GM18868 (cell line): ENCODE results near the gene PAIP2.
"Not testable (repeated sequence)": the region's sequence is repeated elsewhere in the genome, so short reads cannot be mapped to it uniquely, and the experiment has no call there.

Experiments used
- ATAC-seq: cut with Tn5 transposase; IDR thresholded peaks from one replicate; pipeline ENCODE4 v1.9.1; 2021; ENCODE audit warnings: mild to moderate bottlenecking, moderate library complexity; ENCODE audit not compliant: unreplicated experiment

PAIP2 gene

GRCh38 chr5:139377226-139377625 lies 35.6 kb downstream of the PAIP2 start:
- no peak for ATAC-seq

DNA sequence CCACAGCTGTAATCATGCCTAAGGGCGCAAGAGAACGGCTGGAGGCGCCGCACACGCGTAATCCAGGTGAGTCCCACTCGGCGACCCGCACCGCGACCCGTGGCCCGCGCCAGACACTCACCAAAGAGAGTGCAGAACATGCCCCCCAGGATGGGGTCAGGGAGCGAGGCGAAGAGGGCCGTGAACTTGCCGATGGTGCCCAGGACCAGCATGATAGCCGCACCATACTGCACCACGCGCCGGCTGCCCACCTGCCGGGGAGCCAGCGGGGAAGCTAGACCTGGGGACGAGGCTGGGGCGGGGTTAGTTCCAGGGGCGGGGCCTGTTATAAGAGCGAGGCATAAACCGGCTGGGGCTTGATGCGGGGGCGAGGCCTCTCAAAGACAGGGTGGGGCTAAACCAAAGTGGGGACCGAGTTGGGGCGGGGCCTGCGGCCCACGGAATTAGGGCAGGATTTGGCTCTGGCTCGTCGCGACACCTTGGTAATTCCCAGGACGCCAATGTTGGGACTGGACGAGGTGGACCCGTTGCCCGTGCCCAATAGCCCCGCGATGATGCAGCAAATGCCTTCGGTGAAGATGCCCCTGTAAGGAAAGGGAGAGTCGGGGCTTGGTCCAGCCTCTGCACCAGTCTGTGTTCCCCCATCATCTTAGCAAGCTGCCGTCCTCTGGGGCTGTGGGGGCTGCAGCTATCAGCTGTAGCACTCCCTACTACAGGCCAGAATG lies 36.6 kb downstream of the PAIP2 start:
- no peak for ATAC-seq

DNA sequence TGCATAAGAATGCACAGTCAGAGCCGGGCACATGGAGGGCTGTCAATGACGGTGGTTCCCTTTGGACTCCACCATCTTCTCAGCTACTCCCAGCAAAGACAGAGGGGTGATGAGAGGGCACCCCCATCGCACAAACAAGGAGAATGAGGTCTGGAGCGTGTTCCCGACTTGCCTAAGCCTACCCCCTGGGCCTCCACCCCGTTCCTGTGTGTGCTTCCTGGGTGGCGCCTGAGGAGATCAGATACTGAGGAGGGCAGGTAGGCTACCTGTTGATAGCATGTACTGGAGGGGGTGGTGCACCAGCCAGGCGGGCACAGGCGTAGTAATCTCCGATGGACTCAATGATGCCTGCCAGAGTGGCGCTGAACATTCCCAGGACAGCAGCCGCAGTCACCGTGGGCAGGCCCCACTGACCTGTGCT lies 37.3 kb downstream of the PAIP2 start:
- ATAC-seq = no peak

GRCh38 chr5:139379626-139380449 lies 38.2 kb downstream of the PAIP2 start:
- ATAC-seq = no peak

DNA sequence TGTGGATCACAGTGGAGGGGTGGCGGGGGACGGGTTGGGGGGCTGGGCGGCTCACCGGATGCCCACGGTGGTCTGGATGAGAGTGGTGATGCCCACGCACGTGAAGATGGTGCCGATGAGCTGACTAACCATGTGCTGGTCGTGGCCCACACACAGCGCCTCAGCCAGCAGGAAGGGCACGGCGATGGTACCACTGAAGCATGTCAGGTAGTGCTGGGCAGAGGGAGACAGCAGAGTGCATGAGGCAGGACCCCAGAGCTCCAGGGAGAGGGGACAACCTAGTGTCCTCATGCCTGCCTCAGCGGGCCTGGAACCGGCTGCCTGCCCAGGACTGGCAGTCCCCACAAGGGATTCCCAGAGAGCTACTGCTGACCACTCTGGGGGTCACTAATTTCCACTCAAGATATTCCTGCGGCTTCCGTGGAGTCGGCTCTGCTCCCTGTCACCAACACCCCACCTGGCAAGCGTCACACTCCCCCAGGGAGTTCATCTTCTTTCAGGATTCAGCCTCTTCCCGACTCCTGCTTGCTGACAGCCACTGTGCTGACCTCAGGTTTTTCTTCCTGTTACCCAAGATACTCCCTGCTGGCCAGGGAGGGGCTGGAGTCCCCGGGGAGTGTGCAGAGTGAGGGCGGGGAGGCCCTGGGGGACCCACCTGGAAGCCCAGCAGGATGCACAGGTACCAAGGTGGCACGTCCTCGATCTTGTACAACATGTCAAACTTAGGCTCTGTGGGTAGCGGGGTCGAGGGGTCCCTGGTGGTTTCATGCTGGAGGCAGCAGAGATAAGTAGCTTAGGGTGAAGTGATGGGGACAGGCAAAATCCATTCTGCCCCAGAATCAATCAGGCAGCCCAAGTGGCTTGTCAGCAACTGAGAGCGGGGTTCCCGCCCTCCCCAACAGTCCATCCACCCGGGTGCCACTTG lies 40.4 kb downstream of the PAIP2 start:
- ATAC-seq = no peak

DNA sequence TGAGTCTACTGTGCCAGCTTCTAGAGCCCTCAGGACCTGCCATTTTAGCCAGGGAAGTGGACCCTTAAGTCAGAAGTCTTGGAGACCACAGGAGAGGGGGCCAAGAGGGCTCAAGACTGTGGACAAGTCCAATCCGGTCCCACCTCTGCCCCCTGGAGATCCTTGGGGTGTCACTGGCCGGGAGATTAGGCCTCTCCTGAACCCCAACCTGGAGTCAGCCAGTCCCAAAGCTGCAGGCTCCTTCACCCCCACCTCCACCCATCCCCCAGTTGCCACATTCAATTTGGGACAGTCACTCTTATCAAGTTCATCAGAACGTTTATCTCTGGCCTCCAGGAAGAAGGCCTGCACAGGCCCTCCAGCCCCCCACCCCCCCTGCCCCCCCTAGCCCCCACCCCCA lies 41.2 kb downstream of the PAIP2 start:
- no peak for ATAC-seq

GRCh38 chr5:139383275-139383992 lies 41.8 kb downstream of the PAIP2 start, which contains the start of gene SLC23A1:
Gene SLC23A1, minus strand, starts transcription at chr5:139383297. Its CDS starts 44 bp downstream, at chr5:139383253.
- no peak for ATAC-seq

DNA sequence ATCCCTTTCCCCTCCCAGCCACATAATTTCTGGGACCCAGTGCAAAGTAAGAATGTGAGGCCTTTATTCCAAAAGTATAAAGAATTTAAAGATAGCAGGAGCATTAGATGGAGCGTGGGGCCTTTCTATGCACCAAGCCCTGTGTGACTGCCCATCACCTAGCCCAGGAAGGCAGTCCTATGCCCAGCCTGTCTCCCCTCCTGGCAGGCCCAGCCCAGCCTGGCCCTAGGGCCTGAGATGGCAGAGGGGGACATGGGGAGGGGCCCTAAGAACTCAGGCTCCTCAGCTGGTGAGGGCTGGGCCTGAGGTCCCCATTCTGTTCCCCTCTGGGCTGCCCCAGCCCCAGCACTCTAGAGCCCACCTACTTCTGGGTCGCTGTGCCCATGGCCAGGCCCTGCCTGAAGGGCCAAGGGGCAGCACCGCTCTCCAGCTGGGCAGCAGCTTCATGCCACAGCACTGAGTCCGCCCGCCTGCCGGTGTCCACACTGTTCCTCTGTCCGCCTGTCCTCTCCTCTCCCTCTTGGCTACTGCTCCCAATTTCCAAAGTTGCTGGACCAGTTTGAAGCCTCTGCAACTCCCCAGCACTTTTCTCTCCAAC lies 42.4 kb downstream of the PAIP2 start:
- no peak for ATAC-seq

GRCh38 chr5:139384591-139385051 lies 43.0 kb downstream of the PAIP2 start:
- ATAC-seq = no peak

DNA sequence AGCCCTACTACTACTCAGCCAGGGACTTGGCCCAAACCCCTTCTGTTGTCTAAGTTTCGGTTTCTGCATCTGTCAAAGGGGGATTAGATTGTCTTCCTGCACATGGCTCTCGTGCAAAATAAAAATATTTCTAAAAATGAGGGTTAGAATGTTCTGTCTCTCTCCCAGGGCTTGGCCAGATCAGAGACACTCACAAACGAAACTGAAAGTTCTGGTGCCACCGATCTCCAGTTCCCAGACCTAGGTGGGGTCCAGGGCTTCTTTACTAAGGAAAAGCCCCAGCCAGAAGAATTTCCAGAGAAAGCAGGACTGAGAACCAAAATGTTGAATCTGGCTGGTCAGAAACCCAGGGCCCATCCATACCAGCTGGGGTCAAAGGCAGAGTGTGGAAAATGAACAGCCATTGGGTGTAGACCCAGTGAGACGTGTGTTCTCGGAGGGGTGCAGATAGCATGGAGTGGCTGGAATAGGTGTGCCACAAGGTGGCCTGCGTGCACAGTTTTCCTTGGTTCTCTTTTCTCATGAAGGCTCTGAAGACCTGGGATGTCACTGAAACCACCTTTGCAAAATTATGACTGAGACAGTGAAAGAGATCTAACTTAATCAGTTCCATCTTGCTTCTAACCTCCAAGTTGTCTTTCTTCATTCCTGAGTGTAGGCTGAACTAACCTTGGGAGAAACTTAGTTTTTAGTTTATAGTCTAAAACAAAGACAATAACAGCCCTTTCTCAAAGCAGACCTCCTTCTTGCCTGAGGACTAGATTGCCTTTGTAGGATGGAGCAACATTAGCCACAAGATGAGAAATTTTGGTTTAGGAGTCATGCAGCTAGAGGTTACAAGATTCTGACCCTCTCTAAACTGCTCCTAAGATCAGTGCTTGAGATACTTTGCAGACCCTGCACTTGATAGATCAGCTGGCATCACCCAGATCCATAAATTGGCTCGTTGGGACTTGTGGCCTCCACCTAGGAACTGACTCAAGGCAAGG lies 43.7 kb downstream of the PAIP2 start:
- no peak for ATAC-seq

DNA sequence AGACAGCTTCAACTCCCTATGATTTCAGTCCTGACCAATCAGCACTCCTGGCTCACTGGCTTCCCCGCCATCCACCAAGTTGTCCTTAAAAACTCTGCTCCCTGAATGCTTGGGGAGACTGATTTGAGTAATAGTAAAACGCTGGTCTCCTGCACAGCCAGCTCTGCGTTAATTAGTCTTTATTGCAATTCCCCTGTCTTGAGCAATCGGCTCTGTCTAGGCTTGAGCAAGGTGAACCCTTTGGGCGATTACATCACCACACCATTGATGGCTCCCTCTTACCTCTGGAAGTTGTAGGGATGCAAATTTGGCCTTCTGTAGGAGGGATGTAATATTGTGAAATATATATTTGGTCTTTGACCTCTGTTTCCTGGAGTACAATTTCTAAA lies 44.4 kb downstream of the PAIP2 start:
- no peak for ATAC-seq

- not testable (repeated sequence) for ATAC-seq
Measured at GRCh38 chr5:139386956-139387355, 45.3 kb downstream of the PAIP2 start.

DNA sequence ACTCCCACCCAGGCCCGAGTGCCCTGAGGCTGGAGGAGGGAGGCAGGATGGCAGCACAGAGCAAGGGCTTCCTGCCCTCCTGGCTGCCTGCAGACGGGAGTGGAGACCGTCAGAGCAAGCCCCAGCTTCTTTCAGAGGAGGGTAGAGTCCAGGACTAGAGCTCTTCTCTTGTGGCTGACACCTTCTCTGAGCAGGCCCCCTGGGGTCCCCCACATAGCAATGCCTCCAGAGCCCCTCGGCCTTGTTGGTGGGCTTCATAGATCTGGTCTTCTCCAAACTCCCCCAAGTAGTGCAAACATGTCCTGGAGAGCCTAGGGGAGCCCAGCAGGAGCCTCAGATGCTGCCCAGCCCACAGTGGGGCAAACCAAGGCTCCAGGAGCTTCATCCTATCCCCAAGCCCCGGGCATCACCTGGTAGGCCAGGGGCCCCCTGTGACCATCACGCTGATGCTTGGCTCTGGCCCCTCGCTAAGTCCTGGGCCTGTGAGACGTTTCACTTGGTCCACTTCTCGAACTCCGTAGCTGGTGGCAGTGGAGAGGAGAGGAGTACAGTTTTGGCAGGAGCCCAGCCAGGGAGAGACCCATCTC lies 46.0 kb downstream of the PAIP2 start:
- ATAC-seq = no peak

DNA sequence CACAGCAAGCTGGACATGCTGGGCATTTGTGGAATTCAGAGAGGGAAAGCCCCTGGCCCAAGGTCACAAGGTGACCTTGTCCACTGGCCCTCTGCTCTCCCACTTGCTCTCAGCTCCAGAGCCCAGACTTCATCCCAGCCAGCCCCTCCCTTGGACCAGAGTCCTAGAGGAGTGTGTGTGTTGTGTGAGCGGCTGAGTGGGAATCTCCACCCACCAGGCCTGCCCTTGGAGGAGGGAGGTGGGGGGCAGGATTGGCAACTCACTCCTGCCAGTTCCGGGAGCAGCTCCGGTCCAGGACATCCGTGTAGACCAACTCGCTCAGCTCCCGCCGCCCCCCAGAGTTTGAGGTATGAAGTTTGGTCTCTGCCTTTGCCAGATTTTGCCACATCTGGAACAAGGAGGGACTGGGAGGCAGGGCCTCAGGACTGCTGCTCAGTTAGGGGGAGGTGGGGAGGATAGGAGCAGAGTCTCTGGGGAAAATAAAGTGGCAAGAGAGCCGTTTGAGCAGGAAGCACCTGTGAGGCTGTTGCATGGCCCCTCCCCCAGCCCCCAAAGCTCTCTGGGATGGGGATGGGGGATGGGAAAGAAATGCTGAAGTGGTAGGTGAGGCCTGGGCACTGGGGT lies 46.7 kb downstream of the PAIP2 start:
- ATAC-seq = no peak

GRCh38 chr5:139389701-139390638 lies 48.3 kb downstream of the PAIP2 start, which contains the start of gene MZB1:
Gene MZB1, minus strand, starts transcription at chr5:139389913. Its CDS starts 57 bp downstream, at chr5:139389856.
- peak; percentile 46 for ATAC-seq

GRCh38 chr5:139390639-139391569 lies 49.2 kb downstream of the PAIP2 start:
- ATAC-seq = no peak
